ENCODE data around the gene BRCA2.

Gene BRCA2

GRCh38 chr13:32390484-32390883 is 75.2 kb downstream of the BRCA2 start:
- DNase-seq = no peak

DNA sequence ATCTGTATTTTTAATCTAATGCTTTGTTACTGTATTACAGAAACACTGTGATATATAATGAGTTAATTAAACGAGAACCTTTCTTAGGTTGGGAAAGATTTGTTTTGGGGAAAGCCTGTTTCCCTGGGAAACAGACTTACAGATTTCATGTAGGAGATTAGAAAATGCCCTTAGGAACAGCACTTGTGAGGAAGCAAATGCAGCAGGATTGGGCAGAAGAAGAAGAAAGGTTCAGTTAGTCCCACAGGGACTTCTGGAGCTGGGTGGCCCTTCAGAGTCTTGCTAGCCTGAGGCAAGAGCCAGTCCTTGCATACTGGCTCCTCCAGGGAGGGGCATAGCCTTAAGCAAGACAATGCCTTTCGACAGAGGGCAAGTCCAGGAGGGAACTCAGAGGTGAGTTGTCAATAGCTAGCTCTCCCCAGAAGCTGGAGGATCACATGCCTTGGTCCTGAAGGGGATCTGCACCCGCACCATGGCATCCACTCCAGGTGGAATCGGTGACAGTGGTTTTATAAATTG is 75.9 kb downstream of the BRCA2 start:
- no peak for DNase-seq

GRCh38 chr13:32403108-32403507 is 87.8 kb downstream of the BRCA2 start:
- DNase-seq = no peak

- no peak for DNase-seq
Measured at GRCh38 chr13:32407854-32408253, 92.5 kb downstream of the BRCA2 start.

GRCh38 chr13:32408296-32409000 is 93.1 kb downstream of the BRCA2 start:
- peak; percentile 15 for DNase-seq

DNA sequence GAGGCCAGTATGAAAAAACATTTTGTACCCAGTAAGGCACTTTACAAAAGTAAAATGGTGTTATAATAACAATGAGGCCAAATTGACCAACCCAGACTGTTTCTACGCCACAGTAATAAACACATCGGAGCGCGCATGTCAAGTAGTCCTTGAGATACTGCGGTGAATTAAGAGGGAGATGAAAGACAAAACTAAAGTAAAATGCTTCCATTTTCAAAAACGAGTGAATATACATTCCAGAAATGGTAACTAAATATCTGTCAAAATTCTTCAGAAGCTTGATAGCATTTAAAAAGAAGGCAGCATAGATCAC is 93.6 kb downstream of the BRCA2 start:
- no peak for DNase-seq

DNA sequence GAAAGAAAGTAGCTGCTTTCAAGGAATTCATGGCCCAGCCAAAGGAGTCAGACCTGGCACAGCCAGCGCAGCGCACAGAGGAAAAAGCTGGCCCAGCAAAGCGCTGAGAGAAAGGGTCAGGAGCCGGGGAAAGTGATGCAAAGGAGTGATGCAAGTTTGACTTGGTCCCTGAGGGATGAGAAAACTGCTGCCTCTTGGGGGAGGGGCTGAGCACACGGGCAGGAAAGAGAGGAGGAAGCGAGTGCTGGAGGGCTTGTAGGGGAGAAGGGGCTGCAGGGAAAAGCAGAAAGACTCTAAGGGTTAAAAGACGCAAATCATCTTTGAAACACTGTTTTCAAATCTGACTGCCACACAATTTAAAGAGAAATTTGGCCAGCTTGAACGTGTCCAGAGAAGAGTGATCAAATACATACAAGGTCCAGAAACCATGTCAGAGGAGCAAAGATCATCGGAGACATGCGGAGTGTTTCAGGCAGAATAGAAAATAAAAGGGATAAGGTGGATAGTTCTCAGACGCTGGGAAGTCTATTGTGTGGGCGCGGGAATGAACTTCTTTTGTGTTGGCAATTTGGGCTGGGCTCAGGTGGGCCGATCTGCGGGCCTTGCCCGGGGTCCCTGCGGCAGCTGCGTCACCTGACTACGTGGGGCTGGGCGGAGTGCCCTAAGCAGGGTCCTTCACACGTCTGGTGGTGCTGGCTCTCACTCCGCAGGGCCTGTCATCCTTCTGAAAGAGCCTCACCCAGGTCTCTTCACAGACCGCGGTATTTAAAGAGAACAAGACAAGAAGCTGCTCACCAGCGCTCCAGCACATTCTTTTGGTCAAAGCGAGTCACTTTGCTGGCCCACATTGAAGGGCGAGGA is 94.5 kb downstream of the BRCA2 start:
- DNase-seq = no peak

DNA sequence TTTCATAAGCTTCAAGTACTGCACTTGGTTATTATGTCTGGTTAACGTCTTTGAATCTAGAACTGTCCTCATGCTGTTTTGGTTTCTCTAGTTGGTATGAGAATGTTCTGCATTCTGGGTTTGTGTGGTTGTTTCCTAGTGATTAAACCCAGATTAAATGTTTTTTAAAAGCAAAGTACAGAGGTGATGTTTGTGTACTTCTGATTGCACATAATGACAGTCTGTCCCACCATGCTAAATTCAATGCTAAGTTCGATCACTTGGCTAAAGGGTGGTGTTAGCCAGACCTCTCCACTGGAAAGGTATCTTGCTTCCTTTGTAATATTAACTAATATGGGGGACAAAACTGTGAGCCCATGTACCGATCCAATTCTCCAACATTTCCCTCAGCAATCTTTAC is 98.0 kb downstream of the BRCA2 start:
- DNase-seq = no peak

DNA sequence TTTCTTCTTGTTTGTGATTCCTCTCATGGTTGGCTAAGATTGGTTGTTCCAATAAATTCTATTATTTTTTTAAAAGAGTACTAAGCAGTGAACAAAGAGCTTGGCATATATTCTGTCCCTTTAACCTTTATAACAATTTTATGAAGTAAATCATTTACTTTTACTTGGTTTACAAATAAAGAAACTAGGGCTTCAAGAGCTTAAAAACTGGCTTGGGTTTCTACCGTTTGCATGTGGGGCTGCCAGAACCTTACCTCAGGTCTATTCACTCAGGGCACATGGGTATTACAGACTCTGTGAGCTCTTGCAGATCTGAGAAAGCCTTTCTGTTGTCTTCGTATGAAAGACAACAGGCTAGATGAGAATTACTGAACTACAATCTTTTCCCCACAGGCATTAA is 99.3 kb downstream of the BRCA2 start:
- no peak for DNase-seq

- DNase-seq = no peak
Measured at GRCh38 chr13:32415019-32415418, 99.7 kb downstream of the BRCA2 start.

- no peak for DNase-seq
Measured at GRCh38 chr13:32417995-32418394, 102.7 kb downstream of the BRCA2 start.

- no peak for DNase-seq
Measured at GRCh38 chr13:32419862-32420261, 104.6 kb downstream of the BRCA2 start.

- DNase-seq = no peak
Measured at GRCh38 chr13:32423592-32423991, 108.3 kb downstream of the BRCA2 start.

DNA sequence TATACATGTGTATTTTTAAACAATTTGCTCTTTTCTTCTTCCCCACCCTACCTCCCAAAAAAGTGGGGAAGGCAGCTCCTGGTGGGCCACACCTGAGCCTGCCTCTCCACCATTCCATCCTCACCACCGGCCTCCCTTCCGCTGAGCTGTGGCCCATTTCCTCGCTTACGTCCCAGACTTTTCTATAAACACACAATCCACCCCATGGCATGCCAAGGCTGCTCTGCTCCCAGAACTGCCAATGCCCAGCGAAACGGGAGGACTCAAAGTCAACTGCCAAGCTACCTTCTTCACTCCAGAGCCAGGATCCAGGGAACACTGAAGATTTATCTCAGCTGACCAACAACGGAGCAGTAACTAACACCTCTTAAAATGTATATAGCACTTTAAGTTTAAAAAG is 109.8 kb downstream of the BRCA2 start:
- DNase-seq = no peak

- no peak for DNase-seq
Measured at GRCh38 chr13:32426191-32426989, 111.1 kb downstream of the BRCA2 start.

GRCh38 chr13:32426990-32427851 is 111.9 kb downstream of the BRCA2 start:
- no peak for DNase-seq

- DNase-seq = no peak
Measured at GRCh38 chr13:32427852-32428580, 112.7 kb downstream of the BRCA2 start, which contains the start of gene N4BP2L1. TSS of gene N4BP2L1 (minus strand) at chr13:32428130. CDS start at chr13:32428082, 48 bp downstream.

GRCh38 chr13:32428581-32429432 is 113.5 kb downstream of the BRCA2 start:
- no peak for DNase-seq

DNA sequence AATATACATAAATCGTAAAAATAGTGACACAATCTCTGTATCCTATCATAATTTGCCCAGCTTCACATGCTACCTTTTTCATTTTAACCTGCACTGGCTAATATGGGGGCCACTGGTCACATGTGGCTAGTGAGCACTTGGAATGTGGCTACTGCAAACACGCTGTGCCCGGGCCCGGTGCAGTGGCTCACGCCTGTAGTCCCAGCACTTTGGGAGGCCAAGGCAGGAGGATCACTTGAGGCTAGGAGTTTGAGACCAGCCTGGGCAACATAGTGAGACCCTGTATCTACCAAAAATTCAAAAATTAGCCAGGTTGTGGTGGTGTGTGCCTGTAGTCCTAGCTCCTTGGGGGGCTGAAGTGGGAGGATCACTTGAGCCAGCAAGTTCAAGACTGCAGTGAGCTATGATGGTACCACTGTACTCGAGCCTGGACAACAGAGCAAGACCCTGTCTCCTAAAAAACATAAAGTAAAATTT is 114.2 kb downstream of the BRCA2 start:
- no peak for DNase-seq

GRCh38 chr13:32430018-32430747 is 114.9 kb downstream of the BRCA2 start:
- DNase-seq = no peak
